ENCODE results near the gene CARNS1.

- TF ChIP-seq POLR2AphosphoS5 (IDR thresholded peaks at IDR 0.05) (no peak), CTCF (IDR thresholded peaks at IDR 0.05) (no peak)
These were observed at the start of gene CARNS1 for GRCh38 chr11:67415501-67416304.
